Activated T-helper 1 cell treated with anti-CD3 and anti-CD28 coated beads, Interleukin-12 subunit alpha, Interleukin-12 subunit beta, Interleukin-2, Interleukin-4 antibody, amounts not matched to agents 30 ng/mL and 10 ng/mL and 1 ng/mL, durations not matched to agents 14 hours and 24 hours and 36 hours (primary cell): ENCODE results near the gene NDUFAF4. TPM values are rescaled to one million over a fixed set of nuclear protein-coding genes. Genes with fewer than 3 reads are reported as not detected.

ENCODE experiments used
- DNase-seq: peaks from one replicate; pipeline ENCODE4 v3.0.0; 2021; ENCODE audit warnings: low spot score
- H3K27ac Mint-ChIP-seq: one replicate; pipeline ENCODE4 v1.8.0; 2021; ENCODE audit warnings: mild to moderate bottlenecking, mixed read lengths
- H3K27me3 Mint-ChIP-seq: one replicate; pipeline ENCODE4 v1.8.0; 2022; ENCODE audit warnings: mild to moderate bottlenecking, moderate library complexity, mixed read lengths; ENCODE audit not compliant: insufficient read depth
- H3K36me3 Mint-ChIP-seq: one replicate; pipeline ENCODE4 v1.8.0; 2021; ENCODE audit warnings: low read depth, mixed read lengths
- H3K4me1 Mint-ChIP-seq: one replicate; pipeline ENCODE4 v1.8.0; 2021; ENCODE audit warnings: low read depth, mixed read lengths
- H3K4me3 Mint-ChIP-seq: one replicate; pipeline ENCODE4 v1.8.0; 2021; ENCODE audit warnings: mild to moderate bottlenecking, moderate library complexity, mixed read lengths
- H3K9me3 Mint-ChIP-seq: one replicate; pipeline ENCODE4 v1.8.0; 2021; ENCODE audit warnings: mixed read lengths
- intact Hi-C: fragments of 100-400 bp; cut with micrococcal nuclease; formaldehyde crosslinking; loops from one replicate; pipeline ENCODE4 v1.15.1; 2024
- total RNA-seq: library from RNA; stranded (reverse); gene quantifications from 2 replicates; pipeline ENCODE4 v1.2.3, GENCODE V29; 2022

Gene NDUFAF4
- total RNA-seq, 1 donor from 2014 or later, result 74.1 TPM

DNA sequence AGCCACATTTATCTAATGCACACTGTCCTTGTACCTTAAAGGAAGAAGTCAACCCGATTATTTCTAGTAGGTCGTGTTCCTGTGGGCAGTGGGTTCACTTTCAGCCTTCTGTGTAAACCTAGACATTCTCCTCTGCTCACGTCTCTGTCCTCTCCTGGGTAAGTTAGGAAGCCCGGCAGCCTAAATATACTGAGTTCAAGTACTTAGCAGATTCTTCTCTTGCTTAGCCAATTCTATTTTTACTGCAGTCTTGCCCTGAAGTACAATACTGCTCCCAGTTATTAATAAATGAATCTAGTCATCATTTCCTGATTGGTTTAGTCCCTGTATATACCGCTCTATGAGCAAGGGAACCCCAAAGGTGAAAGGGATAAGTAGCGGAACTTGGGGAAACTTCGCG is 45.8 kb downstream of the NDUFAF4 start:
- no peak for DNase-seq
- peaks cover 13% of the 10 kb centered on the region for H3K27me3 Mint-ChIP-seq
- no peak overlapping the region for H3K27ac Mint-ChIP-seq
- no peak overlapping the region for H3K4me3 Mint-ChIP-seq
- intact Hi-C loops, result no loop called here
- no peaks in the 10 kb centered on the region for H3K4me1 Mint-ChIP-seq
- H3K9me3 Mint-ChIP-seq, result no peaks in the 10 kb centered on the region
- H3K36me3 Mint-ChIP-seq, result no peaks in the 10 kb centered on the region

DNA sequence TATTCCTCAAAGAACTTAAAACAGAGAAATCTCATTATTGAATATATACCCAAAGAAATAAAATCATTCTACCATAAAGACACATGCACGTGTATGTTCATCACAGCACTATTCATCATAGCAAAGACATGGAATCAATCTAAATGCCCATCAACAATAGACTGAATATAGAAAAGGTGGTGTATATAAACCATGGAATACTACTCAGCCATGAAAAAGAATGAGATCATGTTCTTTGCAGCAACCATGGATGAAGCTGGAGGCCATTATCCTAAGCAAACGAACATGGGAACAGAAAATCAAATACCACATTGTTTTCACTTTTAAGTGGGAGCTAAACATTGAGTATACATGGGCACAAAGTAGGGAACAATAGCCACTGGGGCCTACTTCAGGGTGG is 48.1 kb downstream of the NDUFAF4 start:
- DNase-seq, result no peak
- no peak overlapping the region for H3K27ac Mint-ChIP-seq
- H3K4me1 Mint-ChIP-seq, result no peaks in the 10 kb centered on the region
- no peak overlapping the region for H3K4me3 Mint-ChIP-seq
- H3K36me3 Mint-ChIP-seq, result no peaks in the 10 kb centered on the region
- no peaks in the 10 kb centered on the region for H3K9me3 Mint-ChIP-seq
- H3K27me3 Mint-ChIP-seq, result peaks cover 16% of the 10 kb centered on the region
- intact Hi-C loops, result no loop called here

- Mint-ChIP-seq H3K4me3 (no peak overlapping the region), H3K9me3 (no peaks in the 10 kb centered on the region), H3K27me3 (peaks cover 24% of the 10 kb centered on the region), H3K36me3 (no peaks in the 10 kb centered on the region), H3K27ac (no peak overlapping the region), H3K4me1 (no peaks in the 10 kb centered on the region)
- no peak for DNase-seq
- intact Hi-C loops, result no loop called here
Observed at GRCh38 chr6:96844530-96844929, 53.2 kb downstream of the NDUFAF4 start.

DNA sequence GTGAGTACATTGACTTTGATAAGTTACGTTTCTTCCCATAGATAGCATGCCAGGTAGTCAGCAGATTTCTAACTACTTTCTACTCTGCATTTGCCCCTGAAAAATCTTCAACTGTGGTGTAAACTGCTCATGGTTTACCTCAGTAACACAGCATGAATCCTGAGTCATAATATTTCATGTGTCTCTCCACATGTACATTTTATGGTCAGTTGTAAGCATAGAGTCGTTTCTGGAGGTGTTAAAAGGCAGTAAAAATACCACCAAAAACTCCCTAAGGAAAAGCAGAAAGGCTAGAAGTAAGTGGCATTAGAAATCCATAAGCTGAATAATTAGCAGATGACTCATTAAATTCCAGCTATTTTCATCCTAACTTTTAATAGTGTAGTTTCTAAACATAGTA is 56.3 kb downstream of the NDUFAF4 start:
- Mint-ChIP-seq H3K9me3 (no peaks in the 10 kb centered on the region), H3K27ac (no peak overlapping the region), H3K4me1 (peaks cover 21% of the 10 kb centered on the region), H3K27me3 (peaks cover 32% of the 10 kb centered on the region), H3K4me3 (no peak overlapping the region), H3K36me3 (no peaks in the 10 kb centered on the region)
- DNase-seq, result no peak
- intact Hi-C loops, result no loop called here

Other genes starting within 250 kb of the NDUFAF4 start
- gene GPR63, start 60.4 kb downstream of the NDUFAF4 start, total RNA-seq, result 3.1 and 3.2 TPM in 2 replicates
- 0.08 and 0.27 TPM in 2 replicates for gene KLHL32, start 26.8 kb upstream of the NDUFAF4 start, total RNA-seq